ENCODE data around the gene SLC25A45. TPM values are rescaled to one million over a fixed set of nuclear protein-coding genes. Genes with fewer than 3 reads are reported as not detected.

The SLC25A45 gene
- polyA plus RNA-seq, 2 of the 4 experiments (the other 2 are of a cell fraction) = 3.1 to 8.1 TPM

DNA sequence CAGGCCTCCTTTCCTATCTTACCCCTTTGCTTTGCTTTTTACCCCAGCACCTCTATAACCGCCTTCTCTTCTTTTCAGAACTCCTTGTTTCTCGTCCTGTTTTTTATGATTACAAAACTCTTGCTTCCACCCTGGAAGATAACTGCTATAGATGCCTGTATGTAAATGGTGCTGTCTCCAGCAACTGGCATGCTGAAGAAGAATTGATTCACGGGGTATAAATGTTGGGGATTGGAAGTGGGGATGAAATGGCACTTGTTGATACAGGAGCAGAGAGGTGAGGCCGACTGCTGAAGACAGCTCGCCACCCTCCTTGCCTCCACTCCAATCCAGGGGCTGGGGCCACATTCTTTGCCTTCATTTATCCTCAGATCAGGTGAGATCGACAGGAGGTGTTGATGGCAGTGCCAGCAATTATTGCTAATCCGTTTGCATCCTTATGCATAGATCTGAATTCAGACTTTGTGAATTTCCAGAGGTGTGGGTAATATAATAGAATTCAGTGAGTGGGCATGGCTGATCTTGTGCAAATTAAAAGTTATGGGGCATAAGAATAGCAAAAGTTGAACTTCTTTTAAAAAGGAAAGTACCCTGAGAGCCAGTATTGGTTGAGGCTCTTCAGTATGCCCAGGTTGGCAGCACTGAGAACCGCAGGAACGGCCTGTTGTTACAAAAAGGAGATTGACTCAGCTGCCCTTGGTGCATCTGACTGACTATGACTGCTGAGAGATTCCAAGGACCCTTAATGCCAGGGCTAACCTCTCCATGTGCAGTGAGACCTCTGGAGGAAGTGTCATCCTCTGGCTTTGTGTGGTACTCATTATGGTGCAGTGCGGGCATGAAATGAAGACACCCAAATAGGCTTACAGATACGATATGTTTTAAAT lies 45.5 kb upstream of the SLC25A45 start:
- Histone ChIP-seq H3K9me3 (no peaks in the 10 kb centered on the region), H3K4me3 (peak overlapping the region; percentile 95), H3K4me1 (peaks cover 36% of the 10 kb centered on the region), H3K4me2 (peak overlapping the region; percentile 89), H3K27ac (peak overlapping the region; percentile 97 to 100)
- ChIA-PET CTCF (interaction anchor here (0.9 to 1.8 kb wide), 3 partner anchors 10 to 145 kb away, joined by 3 to 5 read pairs (median 4); partner anchors contain the start of gene FAM89B), POLR2A (interaction anchor here (1.0 to 17.5 kb wide), 4 partner anchors 10 to 76 kb away, joined by 4 to 756 read pairs (median 69); partner anchors contain the start of genes MALAT1 and NEAT1)
- FAIRE-seq (no peak), ATAC-seq (peak; percentile 25 to 26), DNase-seq (ENCODE audit: low read depth in 1 of 2, low spot score in 1 of 2) (peak in 1 of 2 experiments; percentile 82)
- TF ChIP-seq FOSB (CRISPR knock-in tag; IDR thresholded peaks at IDR 0.05) (peak; percentile 99), EHF (CRISPR knock-in tag; IDR thresholded peaks at IDR 0.05) (0 out of 2 replicates have a peak, but pooled peaks have one; percentile 7), JUN (IDR thresholded peaks at IDR 0.05) (peak; percentile 71 to 75; a peak in 4 of 5 replicates), FOXS1 (CRISPR knock-in tag; IDR thresholded peaks at IDR 0.05) (peak; percentile 61; the same call in 1 of the 2 replicates), HDAC2 (IDR thresholded peaks at IDR 0.05) (no peak), PHF8 (IDR thresholded peaks at IDR 0.05; ENCODE audit: borderline replicate concordance, low read depth) (no peak), RNF2 (IDR thresholded peaks at IDR 0.05; ENCODE audit: borderline replicate concordance, low read depth) (no peak), TFCP2L1 (CRISPR knock-in tag; IDR thresholded peaks at IDR 0.05) (peak; percentile 98), RARB (CRISPR knock-in tag; IDR thresholded peaks at IDR 0.05) (peak; percentile 90), POLR2AphosphoS2 (conservative IDR thresholded peaks at IDR 0.05; ENCODE audit: low read length) (peak; percentile 77), GATA3 (IDR thresholded peaks at IDR 0.05; ENCODE audit: borderline replicate concordance) (peak; percentile 29; the same call in 1 of the 2 replicates), EP300 (IDR thresholded peaks at IDR 0.05) (no peak; a peak in 1 of 5 replicates), FOSL2 (IDR thresholded peaks at IDR 0.05) (no peak), FOSL2 (CRISPR knock-in tag; IDR thresholded peaks at IDR 0.05) (peak; percentile 41), POLR2A (IDR thresholded peaks at IDR 0.05; ENCODE audit: low read length) (peak; percentile 57), MAZ (IDR thresholded peaks at IDR 0.05; ENCODE audit: borderline replicate concordance, low read depth, low read length) (peak; percentile 1; the same call in 1 of the 2 replicates), NFE2L2 (conservative IDR thresholded peaks at IDR 0.05; ENCODE audit: low read length) (no peak), NPAS2 (CRISPR knock-in tag; IDR thresholded peaks at IDR 0.05; ENCODE audit: borderline replicate concordance) (peak; percentile 38), MYC (IDR thresholded peaks at IDR 0.05; ENCODE audit: borderline replicate concordance, low read length) (0 out of 2 replicates have a peak, but pooled peaks have one; percentile 61), HOXA7 (CRISPR knock-in tag; IDR thresholded peaks at IDR 0.05) (peak; percentile 99)
- TF ChIP-seq, protein P1, sequence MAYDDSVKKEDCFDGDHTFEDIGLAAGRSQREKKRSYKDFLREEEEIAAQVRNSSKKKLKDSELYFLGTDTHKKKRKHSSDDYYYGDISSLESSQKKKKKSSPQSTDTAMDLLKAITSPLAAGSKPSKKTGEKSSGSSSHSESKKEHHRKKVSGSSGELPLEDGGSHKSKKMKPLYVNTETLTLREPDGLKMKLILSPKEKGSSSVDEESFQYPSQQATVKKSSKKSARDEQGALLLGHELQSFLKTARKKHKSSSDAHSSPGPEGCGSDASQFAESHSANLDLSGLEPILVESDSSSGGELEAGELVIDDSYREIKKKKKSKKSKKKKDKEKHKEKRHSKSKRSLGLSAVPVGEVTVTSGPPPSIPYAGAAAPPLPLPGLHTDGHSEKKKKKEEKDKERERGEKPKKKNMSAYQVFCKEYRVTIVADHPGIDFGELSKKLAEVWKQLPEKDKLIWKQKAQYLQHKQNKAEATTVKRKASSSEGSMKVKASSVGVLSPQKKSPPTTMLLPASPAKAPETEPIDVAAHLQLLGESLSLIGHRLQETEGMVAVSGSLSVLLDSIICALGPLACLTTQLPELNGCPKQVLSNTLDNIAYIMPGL (CRISPR knock-in tag; IDR thresholded peaks at IDR 0.05; ENCODE audit: borderline replicate concordance) = peak; percentile 24; the same call in 1 of the 2 replicates
- TF ChIP-seq, protein P2, sequence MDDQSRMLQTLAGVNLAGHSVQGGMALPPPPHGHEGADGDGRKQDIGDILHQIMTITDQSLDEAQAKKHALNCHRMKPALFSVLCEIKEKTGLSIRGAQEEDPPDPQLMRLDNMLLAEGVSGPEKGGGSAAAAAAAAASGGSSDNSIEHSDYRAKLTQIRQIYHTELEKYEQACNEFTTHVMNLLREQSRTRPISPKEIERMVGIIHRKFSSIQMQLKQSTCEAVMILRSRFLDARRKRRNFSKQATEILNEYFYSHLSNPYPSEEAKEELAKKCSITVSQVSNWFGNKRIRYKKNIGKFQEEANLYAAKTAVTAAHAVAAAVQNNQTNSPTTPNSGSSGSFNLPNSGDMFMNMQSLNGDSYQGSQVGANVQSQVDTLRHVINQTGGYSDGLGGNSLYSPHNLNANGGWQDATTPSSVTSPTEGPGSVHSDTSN (IDR thresholded peaks at IDR 0.05) = peak; percentile 71; the same call in 1 of the 2 replicates
- TF ChIP-seq, protein P3, sequence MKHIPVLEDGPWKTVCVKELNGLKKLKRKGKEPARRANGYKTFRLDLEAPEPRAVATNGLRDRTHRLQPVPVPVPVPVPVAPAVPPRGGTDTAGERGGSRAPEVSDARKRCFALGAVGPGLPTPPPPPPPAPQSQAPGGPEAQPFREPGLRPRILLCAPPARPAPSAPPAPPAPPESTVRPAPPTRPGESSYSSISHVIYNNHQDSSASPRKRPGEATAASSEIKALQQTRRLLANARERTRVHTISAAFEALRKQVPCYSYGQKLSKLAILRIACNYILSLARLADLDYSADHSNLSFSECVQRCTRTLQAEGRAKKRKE (CRISPR knock-in tag; IDR thresholded peaks at IDR 0.05; ENCODE audit: low read depth) = peak; percentile 7; the same call in 1 of the 2 replicates
- WGBS (ENCODE audit: missing lambda C conversion rate) = 2% methylated on average over 11 of the region's 11 CpGs

All from A549 (cell line).